Activated B cell treated with CpG ODN at 0.5 μM for 24 hours (primary cell): ENCODE measurements around the gene BCL2L13. TPM values are rescaled to one million over a fixed set of nuclear protein-coding genes. Genes with fewer than 3 reads are reported as not detected.

Experiments used
- ATAC-seq: fragments of 200-7000 bp; cut with Tn5 transposase; one replicate; pipeline ENCODE4 v1.10.0; 2021; ENCODE audit warnings: low read depth, mild to moderate bottlenecking, moderate library complexity
- CTCF ChIA-PET: fragments of 350-600 bp; sonication (Branson Sonifier 250); formaldehyde crosslinking; loops from one replicate; lab custom pipeline; 2021; ENCODE audit warnings: antibody characterized with exemption; lab: Charles Lee
- POLR2A ChIA-PET: fragments of 350-600 bp; sonication (Branson Sonifier 250); formaldehyde crosslinking; loops from one replicate; lab custom pipeline; 2021; ENCODE audit warnings: antibody characterized with exemption; lab: Charles Lee
- DNase-seq: peaks from one replicate; pipeline ENCODE4 v3.0.0; 2022
- H3K27ac Mint-ChIP-seq: one replicate; pipeline ENCODE4 v1.8.0; 2020; ENCODE audit warnings: mixed read lengths
- H3K27me3 Mint-ChIP-seq: one replicate; pipeline ENCODE4 v1.8.0; 2021; ENCODE audit warnings: mixed read lengths
- H3K36me3 Mint-ChIP-seq: one replicate; pipeline ENCODE4 v1.8.0; 2021; ENCODE audit warnings: low read depth, mixed read lengths
- H3K4me1 Mint-ChIP-seq: one replicate; pipeline ENCODE4 v1.8.0; 2021; ENCODE audit warnings: mixed read lengths
- H3K4me3 Mint-ChIP-seq: one replicate; pipeline ENCODE4 v1.8.0; 2020; ENCODE audit warnings: mild to moderate bottlenecking, mixed read lengths
- H3K9me3 Mint-ChIP-seq: one replicate; pipeline ENCODE4 v1.8.0; 2020; ENCODE audit warnings: mixed read lengths
- CTCF ChIP-seq: fragments of 200-600 bp; IDR thresholded peaks from one replicate; pipeline ENCODE4 v1.8.0; 2022; ENCODE audit warnings: antibody characterized with exemption, mild to moderate bottlenecking
- intact Hi-C: fragments of 100-400 bp; cut with micrococcal nuclease; formaldehyde crosslinking; loops from one replicate; pipeline ENCODE4 v1.15.1; 2024
- total RNA-seq: library from RNA; stranded (reverse); gene quantifications from 2 replicates; pipeline ENCODE4 v1.2.3, GENCODE V29; 2022

BCL2L13 gene
- total RNA-seq, 1 donor from 2014 or later, result 38.7 TPM

DNA sequence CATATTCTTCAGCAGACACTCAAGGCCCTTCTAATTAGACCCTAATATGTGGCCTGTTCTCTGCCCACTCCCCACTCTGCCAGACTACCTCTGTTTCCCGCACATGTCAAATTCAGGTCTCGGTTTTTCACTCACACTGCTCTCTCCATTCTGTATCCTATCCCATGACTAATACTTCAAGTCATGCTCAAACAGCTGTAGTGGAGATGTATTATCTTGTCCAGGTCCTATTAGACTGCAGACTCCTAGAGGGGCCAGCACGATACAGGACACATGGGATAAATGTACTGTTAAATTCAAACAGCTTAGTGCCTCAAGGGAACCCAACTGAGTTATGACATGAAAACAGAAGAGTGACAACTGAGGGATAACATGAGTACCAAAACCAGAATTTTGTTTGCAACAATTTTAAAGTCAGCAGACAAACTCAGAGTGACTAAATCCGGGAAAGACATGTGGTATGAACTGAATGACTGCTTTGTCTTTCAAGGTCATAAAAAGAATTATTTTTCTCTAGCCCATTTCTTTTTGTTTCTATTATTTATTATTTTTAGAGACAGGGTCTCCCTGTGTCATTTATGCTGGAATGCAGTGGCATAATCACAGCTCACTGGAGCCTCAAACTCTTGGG, 30.6 kb upstream of the BCL2L13 start:
- intact Hi-C loops, result no loop called here
- no peak overlapping the region for H3K4me3 Mint-ChIP-seq
- CTCF ChIA-PET, result no interaction called here
- H3K36me3 Mint-ChIP-seq, result peaks cover 50% of the 10 kb centered on the region
- H3K27ac Mint-ChIP-seq, result no peak overlapping the region
- H3K4me1 Mint-ChIP-seq, result no peaks in the 10 kb centered on the region
- ATAC-seq (no peak), DNase-seq (no peak)
- POLR2A ChIA-PET, result no interaction called here
- no peak for TF ChIP-seq CTCF
- H3K9me3 Mint-ChIP-seq, result no peaks in the 10 kb centered on the region
- no peaks in the 10 kb centered on the region for H3K27me3 Mint-ChIP-seq

DNA sequence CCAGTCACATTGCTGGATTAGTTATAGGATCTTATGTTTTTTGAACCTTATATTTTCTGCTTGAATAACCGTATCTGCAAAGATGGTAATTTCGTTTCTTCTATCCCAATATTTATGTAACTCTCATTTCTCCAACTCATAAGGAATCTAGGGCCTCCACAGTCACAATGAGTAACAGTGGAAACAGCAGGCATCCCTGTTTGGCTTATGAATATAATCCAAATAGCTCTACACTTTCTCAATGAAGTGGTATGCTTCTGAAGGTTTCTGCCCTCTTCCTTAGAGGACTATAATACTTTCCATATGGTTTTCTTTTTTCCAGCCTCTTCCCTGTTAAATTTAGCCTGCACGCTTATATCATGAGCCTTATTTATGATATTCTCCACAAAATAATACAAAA, 26.5 kb upstream of the BCL2L13 start:
- POLR2A ChIA-PET, result interaction anchor here (0.9 kb wide), 1 partner anchor 17 kb away, joined by 4 read pairs; no protein-coding TSS in a partner anchor
- Mint-ChIP-seq H3K27ac (no peak overlapping the region), H3K4me3 (no peak overlapping the region), H3K27me3 (no peaks in the 10 kb centered on the region), H3K36me3 (peaks cover 49% of the 10 kb centered on the region), H3K4me1 (no peaks in the 10 kb centered on the region), H3K9me3 (no peaks in the 10 kb centered on the region)
- ATAC-seq (no peak), DNase-seq (no peak)
- CTCF ChIA-PET, result no interaction called here
- no peak for TF ChIP-seq CTCF
- intact Hi-C loops, result no loop called here

DNA sequence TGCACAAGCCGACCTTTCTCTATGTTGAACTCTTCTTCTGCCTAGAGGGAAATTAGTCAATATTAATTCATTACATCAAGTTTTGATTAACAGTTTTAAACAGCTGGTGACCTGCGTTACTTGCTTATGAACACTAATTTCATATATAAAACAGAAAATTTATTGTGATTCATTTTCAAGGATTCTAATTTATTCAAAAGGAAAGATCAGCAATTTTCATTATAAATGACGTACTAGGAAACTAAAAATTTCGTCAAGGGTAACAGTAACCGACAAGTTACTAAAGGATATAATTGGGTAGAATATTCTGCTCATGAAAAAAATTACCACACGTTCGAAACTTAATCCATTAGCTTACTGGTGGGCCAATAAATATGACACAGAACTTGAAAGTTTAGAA, 25.3 kb upstream of the BCL2L13 start:
- ATAC-seq, result no peak
- peaks cover 58% of the 10 kb centered on the region for H3K36me3 Mint-ChIP-seq
- no peak for DNase-seq
- H3K27me3 Mint-ChIP-seq, result no peaks in the 10 kb centered on the region
- H3K4me3 Mint-ChIP-seq, result no peak overlapping the region
- no peak for TF ChIP-seq CTCF
- H3K27ac Mint-ChIP-seq, result no peak overlapping the region
- POLR2A ChIA-PET, result no interaction called here
- intact Hi-C loops, result no loop called here
- CTCF ChIA-PET, result no interaction called here
- H3K4me1 Mint-ChIP-seq, result no peaks in the 10 kb centered on the region
- no peaks in the 10 kb centered on the region for H3K9me3 Mint-ChIP-seq

DNA sequence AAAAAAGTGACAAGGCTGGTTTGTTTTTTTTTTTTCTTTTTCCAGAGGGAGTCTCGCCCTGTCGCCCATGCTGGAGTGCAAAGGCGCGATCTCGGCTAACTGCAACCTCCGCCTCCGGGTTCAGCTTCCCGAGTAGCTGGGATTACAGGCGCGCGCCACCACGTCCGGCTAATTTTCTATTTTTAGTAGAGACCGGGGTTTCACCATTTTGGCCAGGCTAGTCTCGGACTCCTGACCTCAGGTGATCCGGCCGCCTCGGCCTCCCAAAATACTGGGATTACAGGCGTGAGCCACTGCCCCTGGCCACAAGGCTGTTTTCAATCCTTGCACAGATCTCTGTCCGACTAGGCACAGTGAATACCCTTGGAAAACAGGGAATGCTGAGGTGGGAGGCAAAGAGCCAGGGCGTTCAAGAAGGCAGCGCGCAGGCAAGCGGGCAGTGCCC, 10.6 kb upstream of the BCL2L13 start:
- peak overlapping the region; percentile 98 for H3K4me3 Mint-ChIP-seq
- ChIA-PET CTCF (no interaction called here), POLR2A (interaction anchor here (0.7 to 1.7 kb wide), 4 partner anchors 11 to 428 kb away, joined by 5 to 9 read pairs (median 7); partner anchors contain the start of gene BCL2L13)
- intact Hi-C loops, result loop anchor here (1.0 kb wide), 3 partner anchors 10 to 449 kb away; partner anchors contain the start of genes BCL2L13 and PEX26
- ATAC-seq, result no peak
- no peaks in the 10 kb centered on the region for H3K27me3 Mint-ChIP-seq
- no peak for DNase-seq
- peaks cover 33% of the 10 kb centered on the region for H3K36me3 Mint-ChIP-seq
- peaks cover 32% of the 10 kb centered on the region for H3K4me1 Mint-ChIP-seq
- no peak for TF ChIP-seq CTCF
- H3K27ac Mint-ChIP-seq, result peak overlapping the region; percentile 97
- no peaks in the 10 kb centered on the region for H3K9me3 Mint-ChIP-seq

- peak within 1 kb of the TSS; percentile 97 for H3K27ac Mint-ChIP-seq
- intact Hi-C loops, result loop anchor here (1.0 kb wide), 3 partner anchors 10 to 449 kb away; partner anchors contain the start of genes BCL2L13 and PEX26
- no peak for TF ChIP-seq CTCF
- H3K36me3 Mint-ChIP-seq, result peaks cover 29% of the 10 kb centered on the region
- peaks cover 32% of the 10 kb centered on the region for H3K4me1 Mint-ChIP-seq
- CTCF ChIA-PET, result no interaction called here
- DNase-seq (peak; percentile 94), ATAC-seq (peak; percentile 100)
- no peaks in the 10 kb centered on the region for H3K27me3 Mint-ChIP-seq
- POLR2A ChIA-PET, result interaction anchor here (0.7 to 1.7 kb wide), 4 partner anchors 11 to 427 kb away, joined by 3 to 9 read pairs (median 7); partner anchors contain the start of gene BCL2L13
- no peaks in the 10 kb centered on the region for H3K9me3 Mint-ChIP-seq
- H3K4me3 Mint-ChIP-seq, result peak within 1 kb of the TSS; percentile 98
Measured at GRCh38 chr22:17628406-17629172, 10.0 kb upstream of the BCL2L13 start, which contains the start of gene ATP6V1E1. Gene ATP6V1E1, minus strand, starts transcription at chr22:17628749. Its CDS starts 114 bp downstream, at chr22:17628635.
